GM23248 (cell line): ENCODE results near the gene ZNF518B. TPM values are rescaled to one million over a fixed set of nuclear protein-coding genes. Genes with fewer than 3 reads are reported as not detected.

ENCODE experiments used
- DNase-seq: peaks from one replicate; pipeline ENCODE4 v3.0.0-alpha.2; 2015
- H2AFZ ChIP-seq: fragments of 200-600 bp; sonication (generic); 2 replicates; pipeline ENCODE4 v1.6.1; 2016; ENCODE audit warnings: antibody characterized with exemption
- H3F3A ChIP-seq: fragments of 200-600 bp; sonication (generic); 2 replicates; pipeline ENCODE4 v1.6.1; 2016; ENCODE audit warnings: mild to moderate bottlenecking, antibody characterized with exemption, mixed run types; ENCODE audit not compliant: insufficient read depth
- H3K27ac ChIP-seq: fragments of 200-600 bp; sonication (generic); 2 replicates; pipeline ENCODE4 v1.5.1; 2016; ENCODE audit warnings: mild to moderate bottlenecking
- H3K27me3 ChIP-seq: fragments of 200-600 bp; sonication (generic); replicated peaks from 2 replicates; pipeline ENCODE4 v1.6.1; 2016; ENCODE audit warnings: mild to moderate bottlenecking; ENCODE audit not compliant: insufficient read depth
- H3K36me3 ChIP-seq: fragments of 200-600 bp; sonication (generic); 2 replicates; pipeline ENCODE4 v1.6.1; 2016; ENCODE audit warnings: low read depth, mild to moderate bottlenecking
- H3K4me1 ChIP-seq: fragments of 200-600 bp; sonication (generic); 2 replicates; pipeline ENCODE4 v1.6.1; 2016; ENCODE audit warnings: mild to moderate bottlenecking; ENCODE audit not compliant: insufficient read depth
- H3K4me2 ChIP-seq: fragments of 200-600 bp; sonication (generic); one replicate; pipeline ENCODE4 v1.6.1; 2016; ENCODE audit warnings: mild to moderate bottlenecking; ENCODE audit not compliant: unreplicated experiment
- H3K4me3 ChIP-seq: fragments of 200-600 bp; sonication (generic); 2 replicates; pipeline ENCODE4 v1.5.1; 2016; ENCODE audit warnings: mild to moderate bottlenecking
- H3K79me2 ChIP-seq: fragments of 200-600 bp; sonication (generic); 2 replicates; pipeline ENCODE4 v1.6.1; 2016; ENCODE audit warnings: mild to moderate bottlenecking; ENCODE audit not compliant: insufficient read depth
- H3K9ac ChIP-seq: fragments of 200-600 bp; sonication (generic); 2 replicates; pipeline ENCODE4 v1.6.1; 2016; ENCODE audit warnings: mild to moderate bottlenecking
- H3K9me2 ChIP-seq: fragments of 200-600 bp; sonication (generic); 2 replicates; pipeline ENCODE4 v1.6.1; 2016; ENCODE audit warnings: mixed run types, mild to moderate bottlenecking, moderate library complexity; ENCODE audit not compliant: insufficient read depth
- H3K9me3 ChIP-seq: fragments of 200-600 bp; sonication (generic); one replicate; pipeline ENCODE4 v1.6.1; 2017; ENCODE audit warnings: low read depth
- H4K20me1 ChIP-seq: fragments of 200-600 bp; sonication (generic); 2 replicates; pipeline ENCODE4 v1.6.0; 2016; ENCODE audit not compliant: insufficient read depth
- EZH2 ChIP-seq: fragments of 200-600 bp; sonication (generic); IDR thresholded peaks from 2 replicates; pipeline ENCODE4 v1.6.1; 2018; ENCODE audit warnings: antibody characterized with exemption, mild to moderate bottlenecking; ENCODE audit not compliant: insufficient read depth, poor library complexity, severe bottlenecking
- EZH2phosphoT487 ChIP-seq: fragments of 200-600 bp; sonication (generic); IDR thresholded peaks from 2 replicates; pipeline ENCODE4 v1.6.1; 2018; ENCODE audit warnings: antibody characterized with exemption, moderate library complexity, mild to moderate bottlenecking, low read depth; ENCODE audit not compliant: insufficient read depth
- WGBS, 2 experiments: methylation state at CpG; one replicate each; pipeline ENCODE4 v1.1.6; 2015 to 2017; ENCODE audit warnings: low lambda C conversion rate in 2 of 2, low coverage in 1 of 2; ENCODE audit errors: missing lambda C conversion rate in 2 of 2; 5-methylcytosine and 5-hydroxymethylcytosine counted together
- in situ Hi-C: fragments of 300-500 bp; cut with MboI; formaldehyde crosslinking; loops from 2 replicates; pipeline ENCODE4 v1.15.0; 2020
- polyA plus RNA-seq: library from polyadenylated mRNA; unstranded; fragments of >200 nt; fragmentation: Nextera tagmentation; extraction: Ambion mirVana; gene quantifications from 2 replicates; pipeline ENCODE4 v1.2.1, GENCODE V29; 2016
- total RNA-seq: library from RNA; depleted of rRNA; stranded (reverse); fragments of >200 nt; shearing (Covaris generic); gene quantifications from 2 replicates; pipeline ENCODE4 v1.2.3, GENCODE V29; 2014; rRNA removed

ZNF518B gene, protein sequence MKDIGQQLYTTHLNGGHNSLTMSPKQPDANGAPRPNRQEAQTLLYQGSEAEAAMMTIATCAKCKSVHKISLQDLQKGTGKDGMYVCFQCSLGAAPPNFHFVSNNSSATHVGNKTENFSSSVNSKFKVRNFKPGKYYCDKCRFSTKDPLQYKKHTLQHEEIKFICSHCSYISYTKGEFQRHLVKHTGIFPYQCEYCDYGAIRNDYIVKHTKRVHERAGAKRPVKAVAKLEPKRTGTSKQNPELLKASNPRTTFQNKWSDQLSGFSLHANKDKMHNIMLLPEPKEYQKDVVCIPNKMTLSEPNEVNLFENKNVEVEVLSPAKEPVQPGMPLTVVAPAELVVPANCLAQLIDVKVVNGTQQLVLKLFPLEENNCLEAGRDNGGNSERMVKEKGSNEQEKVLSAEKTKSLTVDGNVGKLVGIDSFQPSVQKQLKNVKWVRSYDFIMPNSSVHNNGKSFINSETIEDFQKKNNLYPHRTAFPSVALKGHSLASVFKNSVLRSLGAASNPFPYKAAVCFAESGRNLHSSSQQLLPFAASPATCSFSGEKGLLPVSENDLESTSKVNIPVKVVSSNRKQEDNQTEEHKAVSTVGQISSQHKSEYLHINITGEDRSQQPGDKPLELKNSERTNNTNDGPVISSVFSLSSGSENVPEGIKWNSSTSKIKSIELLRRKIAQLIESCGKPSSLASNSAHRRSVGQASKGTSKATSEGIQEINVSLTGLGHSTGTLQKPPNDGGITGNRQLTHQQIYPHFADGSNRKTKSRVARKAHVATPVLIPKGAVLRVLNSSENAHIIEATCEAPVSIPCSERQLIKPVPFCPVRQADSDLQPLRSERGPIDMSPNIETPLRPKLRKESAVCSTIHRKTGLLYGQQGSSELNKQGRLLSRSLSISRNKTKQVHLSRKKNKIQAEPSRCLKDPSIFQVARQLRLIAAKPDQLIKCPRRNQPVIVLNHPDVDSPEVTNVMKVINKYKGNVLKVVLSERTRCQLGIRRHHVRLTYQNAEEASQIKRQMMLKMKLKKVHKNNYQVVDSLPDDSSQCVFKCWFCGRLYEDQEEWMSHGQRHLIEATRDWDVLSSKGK
- total RNA-seq = 19.0 and 28.7 TPM in 2 replicates
- polyA plus RNA-seq = 9.0 TPM in 2 replicates

DNA sequence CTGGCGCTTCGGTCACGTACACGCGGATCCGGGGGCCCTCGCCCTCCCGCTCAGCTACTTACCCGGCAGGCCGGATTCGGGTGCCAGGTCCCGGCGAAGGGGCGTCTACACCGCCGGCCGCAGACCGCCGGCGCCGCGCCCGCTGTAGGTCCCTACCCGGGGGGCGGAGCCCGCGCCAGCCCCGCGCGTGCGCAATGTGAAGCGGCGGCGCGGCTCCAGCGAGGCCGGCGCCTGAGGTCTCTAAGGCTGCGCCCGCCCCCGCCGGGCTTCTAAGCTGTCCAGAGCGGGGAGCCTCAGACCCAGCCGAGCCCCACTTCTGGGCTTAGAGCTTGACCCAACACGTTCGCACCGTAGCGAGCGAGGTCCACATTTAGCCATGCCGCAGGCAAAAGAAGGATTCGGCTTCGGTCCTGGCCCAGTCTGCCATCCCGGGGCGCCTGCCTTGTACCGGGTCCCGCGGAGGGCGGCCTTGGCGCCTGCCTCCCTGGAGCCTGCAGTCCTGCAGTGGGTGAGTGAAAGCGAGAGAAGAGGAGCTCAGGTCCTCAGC is at the start of gene ZNF518B:
Gene ZNF518B, minus strand, starts transcription at position 172 of the 547 bp plus-strand sequence. CDS start 11,098 bp downstream, outside the sequence.
- Histone ChIP-seq H3K4me2 (peak within 1 kb of the TSS; percentile 67), H3K9me2 (no peaks in the 10 kb centered on the region), H3K4me3 (peak within 1 kb of the TSS; percentile 71), H3K27me3 (0 out of 2 replicates have a peak, but pooled peaks cover 7% of the 10 kb centered on the region), H3K4me1 (no peaks in the 10 kb centered on the region; the same call in 1 of the 2 replicates), H3K36me3 (peaks cover 8% of the 10 kb centered on the region; the same call in 1 of the 2 replicates), H3F3A (no peaks in the 10 kb centered on the region), H3K79me2 (peaks cover 36% of the 10 kb centered on the region), H2AFZ (peak within 1 kb of the TSS; percentile 89), H3K9me3 (no peaks in the 10 kb centered on the region), H3K9ac (peak within 1 kb of the TSS; percentile 70), H4K20me1 (no peaks in the 10 kb centered on the region), H3K27ac (peak within 1 kb of the TSS; percentile 19)
- peak; percentile 83 for DNase-seq
- TF ChIP-seq EZH2 = no peak
- TF ChIP-seq EZH2phosphoT487 = no peak
- WGBS, 2 experiments = 8 to 9% methylated on average over 42 to 49 of the region's 60 CpGs
- in situ Hi-C loops = no loop called here

DNA sequence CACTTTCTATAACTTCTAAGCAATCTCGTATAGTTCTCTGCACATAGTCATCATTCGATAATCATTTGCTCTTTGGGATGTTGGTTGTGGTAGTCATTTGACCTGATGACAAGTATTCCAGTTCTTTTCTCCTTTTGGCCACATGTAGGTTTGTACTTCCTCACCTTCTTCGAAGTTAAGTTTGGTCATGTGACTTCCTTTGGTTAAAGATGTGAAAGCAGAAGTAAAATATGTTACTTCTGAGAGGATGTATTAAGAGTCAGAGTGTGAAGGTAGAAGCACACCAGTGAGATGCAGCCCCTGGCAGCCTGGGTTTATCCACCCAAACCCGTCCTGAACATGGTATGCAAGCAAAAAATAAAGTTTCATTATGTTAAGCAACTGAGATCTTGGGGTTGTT is 48.9 kb upstream of the ZNF518B start:
- no peaks in the 10 kb centered on the region for H3K9me3 ChIP-seq
- 53 to 60% methylated on average over 4 of the region's 4 CpGs for WGBS, 2 experiments
- H3K27me3 ChIP-seq = no peaks in the 10 kb centered on the region
- H3K4me2 ChIP-seq = no peak overlapping the region
- in situ Hi-C loops = no loop called here
- TF ChIP-seq EZH2phosphoT487 (no peak), EZH2 (no peak)
- no peaks in the 10 kb centered on the region for H3K4me1 ChIP-seq
- H3K36me3 ChIP-seq = no peaks in the 10 kb centered on the region
- no peaks in the 10 kb centered on the region for H3K9me2 ChIP-seq
- no peak overlapping the region for H3K9ac ChIP-seq
- H4K20me1 ChIP-seq = no peaks in the 10 kb centered on the region
- H3F3A ChIP-seq = no peaks in the 10 kb centered on the region
- H2AFZ ChIP-seq = no peak overlapping the region
- H3K27ac ChIP-seq = no peak overlapping the region
- no peak overlapping the region for H3K4me3 ChIP-seq
- H3K79me2 ChIP-seq = no peaks in the 10 kb centered on the region
- DNase-seq = no peak

DNA sequence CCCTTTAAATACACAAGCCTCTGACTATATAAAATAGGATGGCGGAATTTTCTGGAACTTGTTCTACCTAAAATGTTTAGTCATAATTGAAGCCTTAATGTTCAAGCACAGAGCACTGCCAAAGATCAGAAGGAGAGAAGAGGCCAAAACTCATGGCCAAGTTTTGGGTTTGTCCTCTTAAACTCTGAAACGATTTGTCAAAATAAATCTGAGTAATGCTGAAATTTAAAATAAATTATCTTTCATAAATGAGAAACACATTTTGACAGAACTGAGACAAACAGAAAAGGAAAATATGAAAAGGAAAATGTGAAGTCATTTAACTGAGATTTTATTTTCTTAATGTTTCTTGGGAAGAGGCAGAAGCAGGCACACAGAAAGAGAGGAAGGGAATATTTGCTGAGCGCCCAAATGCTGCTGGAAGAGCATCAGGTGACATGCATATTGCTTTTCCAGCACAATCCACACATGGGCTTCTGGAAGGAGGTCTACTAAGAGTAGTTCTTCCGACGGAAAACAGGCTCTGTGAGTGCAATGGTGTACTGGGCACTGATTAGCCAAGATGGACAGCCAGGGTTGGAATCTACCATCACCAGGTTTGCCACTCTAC is 47.4 kb upstream of the ZNF518B start:
- in situ Hi-C loops = no loop called here
- WGBS, 2 experiments = 1 to 3% methylated on average over 5 of the region's 5 CpGs
- Histone ChIP-seq H3K4me1 (no peaks in the 10 kb centered on the region), H2AFZ (no peak overlapping the region), H3K36me3 (no peaks in the 10 kb centered on the region), H3K4me3 (no peak overlapping the region), H3K9me2 (no peaks in the 10 kb centered on the region), H3K9ac (no peak overlapping the region), H3K9me3 (no peaks in the 10 kb centered on the region), H3K79me2 (no peaks in the 10 kb centered on the region), H4K20me1 (no peaks in the 10 kb centered on the region), H3K4me2 (no peak overlapping the region), H3K27me3 (no peaks in the 10 kb centered on the region), H3K27ac (no peak overlapping the region), H3F3A (no peaks in the 10 kb centered on the region)
- no peak for TF ChIP-seq EZH2
- no peak for TF ChIP-seq EZH2phosphoT487
- DNase-seq = no peak
